Neural progenitor cell (in vitro differentiated cells): ENCODE results near the gene TMEM106C. TPM values are rescaled to one million over a fixed set of nuclear protein-coding genes. Genes with fewer than 3 reads are reported as not detected.

Experiments
- DNase-seq: peaks from one replicate; pipeline ENCODE4 v3.0.0-alpha.2; 2016; ENCODE audit warnings: low spot score
- H2AFZ ChIP-seq: fragments of 200-600 bp; sonication (generic); replicated peaks from 2 replicates; pipeline ENCODE4 v1.6.1; 2016; ENCODE audit warnings: antibody characterized with exemption
- H3F3A ChIP-seq: fragments of 200-600 bp; sonication (generic); 2 replicates; pipeline ENCODE4 v1.6.1; 2016; ENCODE audit warnings: antibody characterized with exemption, low read depth
- H3K27ac ChIP-seq: fragments of 200-600 bp; sonication (generic); 2 replicates; pipeline ENCODE4 v1.5.1; 2016; ENCODE audit warnings: mild to moderate bottlenecking
- H3K27me3 ChIP-seq: fragments of 200-600 bp; sonication (generic); 2 replicates; pipeline ENCODE4 v1.6.1; 2016; ENCODE audit warnings: mild to moderate bottlenecking, moderate library complexity
- H3K36me3 ChIP-seq: fragments of 200-600 bp; sonication (generic); 2 replicates; pipeline ENCODE4 v1.5.1; 2016
- H3K4me1 ChIP-seq: fragments of 200-600 bp; sonication (generic); 2 replicates; pipeline ENCODE4 v1.6.1; 2016; ENCODE audit warnings: mixed run types
- H3K4me2 ChIP-seq: fragments of 200-600 bp; sonication (generic); 2 replicates; pipeline ENCODE4 v1.6.1; 2016
- H3K4me3 ChIP-seq: fragments of 200-600 bp; sonication (generic); 2 replicates; pipeline ENCODE4 v1.5.1; 2016
- H3K79me2 ChIP-seq: fragments of 200-600 bp; sonication (generic); 2 replicates; pipeline ENCODE4 v1.6.1; 2016; ENCODE audit warnings: low read depth
- H3K9ac ChIP-seq: fragments of 200-600 bp; sonication (generic); 2 replicates; pipeline ENCODE4 v1.6.1; 2016
- H3K9me3 ChIP-seq: fragments of 200-600 bp; sonication (generic); 2 replicates; pipeline ENCODE4 v1.5.1; 2016; ENCODE audit warnings: low read depth
- H4K20me1 ChIP-seq: fragments of 200-600 bp; sonication (generic); 2 replicates; pipeline ENCODE4 v1.6.1; 2016; ENCODE audit warnings: low read depth
- H3K27ac Mint-ChIP-seq: 3 replicates; pipeline ENCODE4 v1.8.0; 2021; ENCODE audit warnings: mixed read lengths
- H3K27me3 Mint-ChIP-seq: 2 replicates; pipeline ENCODE4 v1.8.0; 2022; ENCODE audit warnings: low read depth, mild to moderate bottlenecking, inconsistent platforms, moderate library complexity, mixed read lengths; ENCODE audit not compliant: insufficient read depth
- H3K36me3 Mint-ChIP-seq: 3 replicates; pipeline ENCODE4 v1.8.0; 2021; ENCODE audit warnings: mixed read lengths
- H3K4me1 Mint-ChIP-seq: 3 replicates; pipeline ENCODE4 v1.8.0; 2021; ENCODE audit warnings: mixed read lengths
- H3K4me3 Mint-ChIP-seq: 3 replicates; pipeline ENCODE4 v1.8.0; 2021; ENCODE audit warnings: mild to moderate bottlenecking, moderate library complexity, mixed read lengths
- H3K9me3 Mint-ChIP-seq: 3 replicates; pipeline ENCODE4 v1.8.0; 2020; ENCODE audit warnings: mixed read lengths
- CTCF ChIP-seq: fragments of 200-600 bp; sonication (generic); IDR thresholded peaks from 2 replicates; pipeline ENCODE4 v1.5.1; 2017; ENCODE audit warnings: antibody characterized with exemption, mild to moderate bottlenecking
- EZH2 ChIP-seq: fragments of 200-600 bp; sonication (generic); IDR thresholded peaks from 2 replicates; pipeline ENCODE4 v1.6.1; 2017; ENCODE audit warnings: antibody characterized with exemption, mild to moderate bottlenecking, moderate library complexity
- EZH2phosphoT487 ChIP-seq: fragments of 200-600 bp; sonication (generic); IDR thresholded peaks from 2 replicates; pipeline ENCODE4 v1.6.1; 2017; ENCODE audit warnings: antibody characterized with exemption
- total RNA-seq: library from RNA; depleted of rRNA; stranded (reverse); fragments of >200 nt; gene quantifications from 2 replicates; pipeline ENCODE4 v1.2.3, GENCODE V29; 2015; ENCODE audit warnings: low replicate concordance

TMEM106C gene
- total RNA-seq, 1 donor from 2014 or later: 87.5 TPM

GRCh38 chr12:47942614-47943225 is 20.7 kb upstream of the TMEM106C start:
- no peaks in the 10 kb centered on the region for H3F3A ChIP-seq
- Mint-ChIP-seq H3K27ac (no peak overlapping the region), H3K36me3 (no peaks in the 10 kb centered on the region), H3K4me3 (no peak overlapping the region), H3K4me1 (peaks cover 19% of the 10 kb centered on the region), H3K9me3 (no peaks in the 10 kb centered on the region), H3K27me3 (peaks cover 5% of the 10 kb centered on the region)
- no peak overlapping the region for H3K4me3 ChIP-seq
- no peak overlapping the region for H2AFZ ChIP-seq
- no peak for TF ChIP-seq CTCF
- no peak for TF ChIP-seq EZH2phosphoT487
- TF ChIP-seq EZH2: no peak
- H3K27ac ChIP-seq: no peak overlapping the region
- no peaks in the 10 kb centered on the region for H3K9me3 ChIP-seq
- no peak for DNase-seq
- peaks cover 9% of the 10 kb centered on the region for H3K4me1 ChIP-seq
- H3K4me2 ChIP-seq: no peak overlapping the region
- peaks cover 8% of the 10 kb centered on the region for H3K27me3 ChIP-seq
- no peaks in the 10 kb centered on the region for H3K79me2 ChIP-seq
- no peaks in the 10 kb centered on the region for H4K20me1 ChIP-seq
- no peaks in the 10 kb centered on the region for H3K36me3 ChIP-seq
- no peak overlapping the region for H3K9ac ChIP-seq

- Histone ChIP-seq H2AFZ (no peak overlapping the region), H3K27ac (no peak overlapping the region), H3K36me3 (no peaks in the 10 kb centered on the region), H3F3A (no peaks in the 10 kb centered on the region), H3K79me2 (no peaks in the 10 kb centered on the region), H3K9me3 (no peaks in the 10 kb centered on the region), H4K20me1 (no peaks in the 10 kb centered on the region), H3K4me1 (peaks cover 9% of the 10 kb centered on the region), H3K4me2 (no peak overlapping the region), H3K9ac (no peak overlapping the region), H3K27me3 (peaks cover 8% of the 10 kb centered on the region), H3K4me3 (no peak overlapping the region)
- TF ChIP-seq EZH2 (no peak), EZH2phosphoT487 (no peak), CTCF (no peak)
- peaks cover 5% of the 10 kb centered on the region for H3K27me3 Mint-ChIP-seq
- H3K4me3 Mint-ChIP-seq: peak overlapping the region; percentile 24
- peak overlapping the region; percentile 43 for H3K27ac Mint-ChIP-seq
- H3K36me3 Mint-ChIP-seq: no peaks in the 10 kb centered on the region
- DNase-seq: no peak
- H3K4me1 Mint-ChIP-seq: peaks cover 19% of the 10 kb centered on the region
- no peaks in the 10 kb centered on the region for H3K9me3 Mint-ChIP-seq
Observed at GRCh38 chr12:47943623-47944340, 19.6 kb upstream of the TMEM106C start.

GRCh38 chr12:47944685-47945340 is 18.6 kb upstream of the TMEM106C start:
- no peak for TF ChIP-seq EZH2
- no peak for TF ChIP-seq CTCF
- TF ChIP-seq EZH2phosphoT487: no peak
- Mint-ChIP-seq H3K27ac (no peak overlapping the region), H3K27me3 (peaks cover 5% of the 10 kb centered on the region), H3K4me3 (no peak overlapping the region), H3K36me3 (no peaks in the 10 kb centered on the region), H3K9me3 (no peaks in the 10 kb centered on the region), H3K4me1 (peaks cover 22% of the 10 kb centered on the region)
- Histone ChIP-seq H3K27me3 (peaks cover 8% of the 10 kb centered on the region), H3K9ac (no peak overlapping the region), H3K4me2 (no peak overlapping the region), H3F3A (no peaks in the 10 kb centered on the region), H4K20me1 (no peaks in the 10 kb centered on the region), H3K4me1 (peaks cover 9% of the 10 kb centered on the region), H3K27ac (no peak overlapping the region), H2AFZ (no peak overlapping the region), H3K79me2 (no peaks in the 10 kb centered on the region), H3K9me3 (no peaks in the 10 kb centered on the region), H3K4me3 (no peak overlapping the region), H3K36me3 (no peaks in the 10 kb centered on the region)
- no peak for DNase-seq
